ENCODE measurements around the gene VCPKMT.

DNA sequence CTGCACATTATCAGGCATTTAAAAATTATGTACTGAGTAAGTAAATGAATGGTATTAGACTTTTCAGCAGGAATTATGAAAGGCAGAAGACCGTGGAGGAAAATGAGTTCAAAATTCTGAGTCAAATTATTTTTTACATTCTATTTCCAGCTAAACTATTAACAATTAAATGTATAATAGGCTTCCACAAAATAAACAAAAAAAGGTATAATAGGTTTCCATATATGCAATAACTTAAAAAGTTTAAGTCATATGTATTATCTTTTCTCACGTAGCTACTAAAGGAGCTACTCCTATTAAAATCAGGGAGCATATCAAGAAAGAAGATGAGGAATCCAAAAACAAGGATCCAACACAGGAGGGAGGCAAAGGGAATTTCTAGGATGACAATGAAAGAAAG lies 11.4 kb upstream of the VCPKMT start:
- no peak for TF ChIP-seq CTCF (IDR thresholded peaks at IDR 0.05)
- TF ChIP-seq POLR2A (IDR thresholded peaks at IDR 0.05): no peak

Data from esophagus squamous epithelium (tissue), 4 donors.